SK-N-SH treated with all-trans-retinoic acid at 6 μM for 48 hours (cell line): ENCODE data around the gene ISCA2.

Experiments used
- ARNTL ChIP-seq: fragments of 450-650 bp; formaldehyde crosslinking; IDR thresholded peaks from 2 replicates; pipeline ENCODE4 v1.5.0; 2020; ENCODE audit warnings: low read depth, mild to moderate bottlenecking, moderate library complexity, borderline replicate concordance
- CREB5 ChIP-seq: fragments of 250-450 bp; sonication (Bioruptor Pico); IDR thresholded peaks from 2 replicates; pipeline ENCODE4 v1.5.1; 2020; ENCODE audit warnings: low read depth, mild to moderate bottlenecking, moderate library complexity
- PATZ1 ChIP-seq: fragments of 250-450 bp; sonication (Bioruptor Pico); IDR thresholded peaks from 2 replicates; pipeline ENCODE4 v1.8.0; 2020; ENCODE audit warnings: mild to moderate bottlenecking, moderate library complexity, borderline replicate concordance

DNA sequence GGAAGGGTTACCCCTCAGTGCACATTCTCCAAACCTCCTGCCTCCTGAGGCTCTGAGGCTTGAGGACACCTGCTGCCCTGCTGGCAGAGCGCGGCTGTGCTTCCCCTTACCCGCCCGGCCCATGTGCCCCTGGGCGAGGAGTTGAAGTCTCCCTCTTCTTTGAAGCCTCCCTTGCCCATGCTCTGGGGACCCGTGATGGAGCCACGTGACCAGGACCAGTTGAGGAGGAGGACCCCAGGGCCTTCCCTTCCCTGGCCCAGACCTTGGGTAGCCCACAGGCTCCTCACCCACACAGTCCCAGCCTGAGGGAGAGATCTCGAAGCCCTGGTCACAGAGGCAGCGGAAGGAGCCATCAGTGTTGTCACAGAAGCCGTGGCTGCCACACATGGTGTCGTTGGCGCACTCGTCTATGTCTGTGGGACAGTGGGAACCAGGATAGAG is 12.9 kb downstream of the ISCA2 start:
- no peak for TF ChIP-seq PATZ1
- no peak for TF ChIP-seq CREB5 (CRISPR knock-in tag)
- no peak for TF ChIP-seq ARNTL (CRISPR knock-in tag)
